H9 (cell line): Measurements from ENCODE around the gene SIKE1. TPM values are rescaled to one million over a fixed set of nuclear protein-coding genes. Genes with fewer than 3 reads are reported as not detected.

Experiments used
- DNase-seq: peaks from one replicate; pipeline ENCODE4 v3.0.0-alpha.2; 2017
- H2AFZ ChIP-seq: one replicate; pipeline ENCODE4 v1.6.1; 2013; ENCODE audit warnings: mild to moderate bottlenecking, low read length, control low read depth, moderate library complexity
- H2AK5ac ChIP-seq: 2 replicates; pipeline ENCODE4 v1.6.1; 2013; ENCODE audit warnings: low read length, control low read depth, mixed read lengths; ENCODE audit not compliant: insufficient read length
- H2BK120ac ChIP-seq: one replicate; pipeline ENCODE4 v1.6.1; 2013; ENCODE audit warnings: low read depth, mild to moderate bottlenecking, low read length, control low read depth, inconsistent platforms; ENCODE audit not compliant: poor library complexity, severe bottlenecking
- H2BK12ac ChIP-seq: 2 replicates; pipeline ENCODE4 v1.6.1; 2013; ENCODE audit warnings: low read length, control low read depth, mixed read lengths, low read depth; ENCODE audit not compliant: insufficient read length
- H2BK15ac ChIP-seq: 2 replicates; pipeline ENCODE4 v1.6.1; 2013; ENCODE audit warnings: low read depth, low read length, control low read depth
- H2BK20ac ChIP-seq: one replicate; pipeline ENCODE4 v1.6.1; 2013; ENCODE audit warnings: low read depth, mild to moderate bottlenecking, low read length, control low read depth, inconsistent platforms; ENCODE audit not compliant: poor library complexity, severe bottlenecking
- H2BK5ac ChIP-seq: 2 replicates; pipeline ENCODE4 v1.6.1; 2013; ENCODE audit warnings: low read length, control low read depth, mixed read lengths; ENCODE audit not compliant: insufficient read length
- H3K14ac ChIP-seq: 2 replicates; pipeline ENCODE4 v1.6.1; 2013; ENCODE audit warnings: low read length, control low read depth; ENCODE audit not compliant: insufficient read depth
- H3K18ac ChIP-seq: 2 replicates; pipeline ENCODE4 v1.6.1; 2013; ENCODE audit warnings: low read depth, mild to moderate bottlenecking, mixed read lengths, low read length, control low read depth; ENCODE audit not compliant: insufficient read length
- H3K23ac ChIP-seq: 2 replicates; pipeline ENCODE4 v1.6.1; 2013; ENCODE audit warnings: low read length, control low read depth, mixed read lengths, low read depth; ENCODE audit not compliant: insufficient read length
- H3K23me2 ChIP-seq: 2 replicates; pipeline ENCODE4 v1.6.1; 2013; ENCODE audit warnings: low read depth, mild to moderate bottlenecking, mixed read lengths, low read length, control low read depth; ENCODE audit not compliant: insufficient read length, poor library complexity, severe bottlenecking
- H3K27ac ChIP-seq: 2 replicates; pipeline ENCODE4 v1.5.1; 2013; ENCODE audit warnings: low read length, control low read depth, mixed read lengths, low read depth; ENCODE audit not compliant: insufficient read length
- H3K27me3 ChIP-seq: 2 replicates; pipeline ENCODE4 v1.6.1; 2013; ENCODE audit warnings: low read length, control low read depth, inconsistent platforms; ENCODE audit not compliant: insufficient read depth
- H3K4ac ChIP-seq: 2 replicates; pipeline ENCODE4 v1.6.1; 2013; ENCODE audit warnings: low read depth, mild to moderate bottlenecking, control low read depth, inconsistent platforms, low read length, moderate library complexity
- H3K4me1 ChIP-seq: 2 replicates; pipeline ENCODE4 v1.6.1; 2013; ENCODE audit warnings: low read length, control low read depth, inconsistent platforms; ENCODE audit not compliant: insufficient read depth
- H3K4me2 ChIP-seq: 2 replicates; pipeline ENCODE4 v1.6.1; 2013; ENCODE audit warnings: low read length, control low read depth, mixed read lengths; ENCODE audit not compliant: insufficient read length, insufficient read depth
- H3K56ac ChIP-seq: 2 replicates; pipeline ENCODE4 v1.6.1; 2013; ENCODE audit warnings: low read depth, mild to moderate bottlenecking, mixed read lengths, low read length, control low read depth; ENCODE audit not compliant: insufficient read length
- H3K79me1 ChIP-seq: 2 replicates; pipeline ENCODE4 v1.6.1; 2013; ENCODE audit warnings: low read depth, mild to moderate bottlenecking, moderate library complexity, low read length, control low read depth, inconsistent platforms; ENCODE audit not compliant: insufficient read depth, poor library complexity, severe bottlenecking
- H3K79me2 ChIP-seq: 2 replicates; pipeline ENCODE4 v1.6.1; 2013; ENCODE audit warnings: low read length, control low read depth, inconsistent platforms; ENCODE audit not compliant: insufficient read depth
- H3K9ac ChIP-seq: 2 replicates; pipeline ENCODE4 v1.6.1; 2013; ENCODE audit warnings: low read length, control low read depth, mixed read lengths; ENCODE audit not compliant: insufficient read length; ENCODE audit errors: extremely low read depth
- H3K9me3 ChIP-seq: one replicate; pipeline ENCODE4 v1.6.1; 2013; ENCODE audit warnings: low read depth, low read length, inconsistent platforms; ENCODE audit not compliant: control insufficient read depth
- H3T11ph ChIP-seq: one replicate; pipeline ENCODE4 v1.6.1; 2013; ENCODE audit warnings: mild to moderate bottlenecking, low read length, control low read depth, inconsistent platforms
- H4K20me1 ChIP-seq: one replicate; pipeline ENCODE4 v1.6.1; 2013; ENCODE audit not compliant: control insufficient read depth, insufficient read length, insufficient read depth
- H4K5ac ChIP-seq: 2 replicates; pipeline ENCODE4 v1.6.1; 2013; ENCODE audit warnings: low read depth, mild to moderate bottlenecking, mixed read lengths, low read length, control low read depth; ENCODE audit not compliant: insufficient read length
- H4K8ac ChIP-seq: replicated peaks from 2 replicates; pipeline ENCODE4 v1.6.1; 2013; ENCODE audit warnings: low read length, control low read depth, mixed read lengths, low read depth; ENCODE audit not compliant: insufficient read length
- H4K91ac ChIP-seq: 2 replicates; pipeline ENCODE4 v1.6.1; 2013; ENCODE audit warnings: low read depth, mild to moderate bottlenecking, moderate library complexity, mixed read lengths, low read length, control low read depth; ENCODE audit not compliant: insufficient read length
- H3K27ac Mint-ChIP-seq, 3 experiments: 2 replicates in 2 of 3; 3 replicates in 1 of 3; pipeline ENCODE4 v1.8.0; 2020 to 2021; ENCODE audit warnings: mixed read lengths in 3 of 3, mild to moderate bottlenecking in 1 of 3, moderate library complexity in 1 of 3
- H3K27me3 Mint-ChIP-seq: 2 replicates; pipeline ENCODE4 v1.8.0; 2021; ENCODE audit warnings: low read depth, mild to moderate bottlenecking, moderate library complexity, mixed read lengths
- H3K36me3 Mint-ChIP-seq, 3 experiments: 2 replicates in 2 of 3; 3 replicates in 1 of 3; pipeline ENCODE4 v1.8.0; 2020 to 2021; ENCODE audit warnings: low read depth in 3 of 3, mixed read lengths in 3 of 3; ENCODE audit not compliant: insufficient read depth in 1 of 3
- H3K4me1 Mint-ChIP-seq, 2 experiments: 2 replicates each; pipeline ENCODE4 v1.8.0; 2020; ENCODE audit warnings: mixed read lengths in 2 of 2
- H3K4me3 Mint-ChIP-seq, 2 experiments: 2 replicates in 1 of 2; 3 replicates in 1 of 2; pipeline ENCODE4 v1.8.0; 2020 to 2021; ENCODE audit warnings: mild to moderate bottlenecking in 2 of 2, mixed read lengths in 2 of 2, moderate library complexity in 1 of 2
- H3K9me3 Mint-ChIP-seq, 2 experiments: 2 replicates in 1 of 2; 3 replicates in 1 of 2; pipeline ENCODE4 v1.8.0; 2020; ENCODE audit warnings: mild to moderate bottlenecking in 2 of 2, mixed read lengths in 2 of 2, moderate library complexity in 1 of 2
- WGBS: extraction: QIAGEN DNeasy Blood & Tissue Kit; methylation state at CpG from one replicate; pipeline ENCODE4 v1.1.7; 2013; ENCODE audit warnings: missing lambda C conversion rate, low lambda C conversion rate, mixed read lengths; ENCODE audit not compliant: insufficient read length; ENCODE audit errors: extremely low coverage; 5-methylcytosine and 5-hydroxymethylcytosine counted together
- total RNA-seq: library from RNA; stranded (reverse); gene quantifications from 2 replicates; pipeline ENCODE4 v1.2.1, GENCODE V29; 2021
- TF ChIP-seq, protein P1 (sequence below): fragments of 200-600 bp; sonication (generic); conservative IDR thresholded peaks from 3 replicates; pipeline ENCODE4 v1.8.0; 2021; ENCODE audit warnings: antibody characterized with exemption, mild to moderate bottlenecking

SIKE1 gene
- total RNA-seq, 1 experiment from 2014 or later = 75.3 TPM

GRCh38 chr1:114753143-114753542 lies 27.3 kb downstream of the SIKE1 start:
- H2AK5ac ChIP-seq = no peak overlapping the region

More at GRCh38 chr1:114753143-114753542, 27.3 kb downstream of the SIKE1 start:
- H3K14ac ChIP-seq = no peak overlapping the region
- no peak overlapping the region for H3T11ph ChIP-seq
- no peak overlapping the region for H3K23ac ChIP-seq
- peaks cover 46 to 49% of the 10 kb centered on the region in 2 experiments for H3K4me1 Mint-ChIP-seq
- H3K27me3 ChIP-seq = no peaks in the 10 kb centered on the region
- H2AFZ ChIP-seq = no peak overlapping the region
- H2BK5ac ChIP-seq = no peak overlapping the region
- no peaks in the 10 kb centered on the region; a peak in 2 of 5 replicates for H3K9me3 Mint-ChIP-seq
- H4K8ac ChIP-seq = no peak overlapping the region
- H3K56ac ChIP-seq = no peak overlapping the region
- H4K5ac ChIP-seq = no peak overlapping the region
- no peak overlapping the region for H3K27ac Mint-ChIP-seq
- no peak overlapping the region for H2BK15ac ChIP-seq
- H2BK120ac ChIP-seq = no peak overlapping the region
- no peak overlapping the region for H2BK12ac ChIP-seq
- no peak overlapping the region for H4K91ac ChIP-seq
- H3K79me1 ChIP-seq = peaks cover 5% of the 10 kb centered on the region
- H3K9ac ChIP-seq = no peak overlapping the region
- H3K27ac ChIP-seq = no peak overlapping the region
- no peak for DNase-seq
- H3K4me3 Mint-ChIP-seq = peak overlapping the region in 1 of 2 experiments; percentile 45; a peak in 2 of 5 replicates
- H3K27me3 Mint-ChIP-seq = peaks cover 1% of the 10 kb centered on the region; the same call in 1 of the 2 replicates
- H3K18ac ChIP-seq = no peak overlapping the region
- peak overlapping the region; percentile 30 for H3K4me2 ChIP-seq
- H3K79me2 ChIP-seq = peaks cover 73% of the 10 kb centered on the region
- WGBS = no CpG with 5 or more reads among the region's 4 CpGs
- TF ChIP-seq, protein P1, sequence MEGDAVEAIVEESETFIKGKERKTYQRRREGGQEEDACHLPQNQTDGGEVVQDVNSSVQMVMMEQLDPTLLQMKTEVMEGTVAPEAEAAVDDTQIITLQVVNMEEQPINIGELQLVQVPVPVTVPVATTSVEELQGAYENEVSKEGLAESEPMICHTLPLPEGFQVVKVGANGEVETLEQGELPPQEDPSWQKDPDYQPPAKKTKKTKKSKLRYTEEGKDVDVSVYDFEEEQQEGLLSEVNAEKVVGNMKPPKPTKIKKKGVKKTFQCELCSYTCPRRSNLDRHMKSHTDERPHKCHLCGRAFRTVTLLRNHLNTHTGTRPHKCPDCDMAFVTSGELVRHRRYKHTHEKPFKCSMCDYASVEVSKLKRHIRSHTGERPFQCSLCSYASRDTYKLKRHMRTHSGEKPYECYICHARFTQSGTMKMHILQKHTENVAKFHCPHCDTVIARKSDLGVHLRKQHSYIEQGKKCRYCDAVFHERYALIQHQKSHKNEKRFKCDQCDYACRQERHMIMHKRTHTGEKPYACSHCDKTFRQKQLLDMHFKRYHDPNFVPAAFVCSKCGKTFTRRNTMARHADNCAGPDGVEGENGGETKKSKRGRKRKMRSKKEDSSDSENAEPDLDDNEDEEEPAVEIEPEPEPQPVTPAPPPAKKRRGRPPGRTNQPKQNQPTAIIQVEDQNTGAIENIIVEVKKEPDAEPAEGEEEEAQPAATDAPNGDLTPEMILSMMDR = no peak
- H3K9me3 ChIP-seq = no peaks in the 10 kb centered on the region
- H2BK20ac ChIP-seq = no peak overlapping the region
- H3K36me3 Mint-ChIP-seq = peaks cover 28 to 56% (median 50%) of the 10 kb centered on the region in 3 experiments
- H3K4ac ChIP-seq = no peak overlapping the region
- H3K23me2 ChIP-seq = peaks cover 3% of the 10 kb centered on the region
- peaks cover 5% of the 10 kb centered on the region; the same call in 1 of the 2 replicates for H3K4me1 ChIP-seq
- peaks cover 3% of the 10 kb centered on the region for H4K20me1 ChIP-seq
